ENCODE measurements around the gene HYLS1. TPM values are rescaled to one million over a fixed set of nuclear protein-coding genes. Genes with fewer than 3 reads are reported as not detected.
A peak's percentile ranks its signal among the peaks of the same experiment; 100 is the strongest.

HYLS1 gene
- total RNA-seq, 1 donor from 2014 or later, result 5.1 TPM

DNA sequence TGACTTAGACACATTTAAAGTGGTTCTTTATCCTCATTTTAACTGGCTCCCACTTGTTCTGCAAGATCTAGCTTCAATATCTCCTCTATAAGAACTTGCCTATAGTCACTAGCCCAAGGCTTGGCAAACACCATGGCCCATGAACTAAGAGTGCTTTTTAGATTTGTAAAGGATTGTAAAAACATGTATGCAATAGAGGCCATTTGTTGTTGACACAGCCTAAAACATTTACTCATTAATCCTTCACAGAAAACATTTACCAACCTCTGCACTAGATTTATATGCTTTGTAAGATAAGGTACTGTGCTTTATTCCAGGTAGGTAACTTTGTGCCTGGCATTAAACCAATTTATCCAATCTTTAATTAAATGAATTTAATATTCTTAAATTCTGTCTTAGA, 5.5 kb downstream of the HYLS1 start:
- no peak for DNase-seq (ENCODE audit: extremely low spot score, unreplicated experiment)
- Mint-ChIP-seq H3K36me3 (ENCODE audit: unreplicated experiment) (peaks cover 22% of the 10 kb centered on the region), H3K27ac (ENCODE audit: unreplicated experiment) (no peak overlapping the region), H3K4me3 (ENCODE audit: unreplicated experiment) (no peak overlapping the region), H3K9me3 (ENCODE audit: unreplicated experiment) (no peaks in the 10 kb centered on the region), H3K4me1 (ENCODE audit: unreplicated experiment) (peaks cover 24% of the 10 kb centered on the region), H3K27me3 (ENCODE audit: unreplicated experiment) (no peaks in the 10 kb centered on the region)
- no peak for TF ChIP-seq CTCF (IDR thresholded peaks at IDR 0.05)

DNA sequence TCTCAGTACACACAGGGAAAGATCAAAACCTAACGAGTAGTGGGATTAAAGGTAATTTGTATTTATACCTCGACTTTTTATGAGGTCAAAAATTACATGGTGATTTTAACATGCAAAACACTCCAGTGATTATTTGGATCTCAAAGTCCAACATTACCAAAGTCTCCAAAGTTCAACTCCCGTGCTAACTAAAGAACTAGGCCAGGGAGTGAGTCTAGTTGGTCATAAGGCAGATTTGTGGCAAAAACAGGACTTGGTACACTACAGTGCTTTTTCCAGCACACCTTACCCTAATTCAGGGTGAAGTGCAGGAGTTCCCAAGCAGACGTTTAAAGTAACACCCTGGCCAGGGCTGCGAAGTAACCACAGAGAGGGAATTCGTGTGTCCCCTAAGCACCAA, 14.4 kb downstream of the HYLS1 start:
- no peak for TF ChIP-seq CTCF (IDR thresholded peaks at IDR 0.05)
- no peak for DNase-seq (ENCODE audit: extremely low spot score, unreplicated experiment)
- Mint-ChIP-seq H3K9me3 (ENCODE audit: unreplicated experiment) (no peaks in the 10 kb centered on the region), H3K4me3 (ENCODE audit: unreplicated experiment) (peak overlapping the region; percentile 93), H3K27me3 (ENCODE audit: unreplicated experiment) (peaks cover 26% of the 10 kb centered on the region), H3K36me3 (ENCODE audit: unreplicated experiment) (peaks cover 12% of the 10 kb centered on the region), H3K4me1 (ENCODE audit: unreplicated experiment) (peaks cover 26% of the 10 kb centered on the region), H3K27ac (ENCODE audit: unreplicated experiment) (peak overlapping the region; percentile 47)

DNA sequence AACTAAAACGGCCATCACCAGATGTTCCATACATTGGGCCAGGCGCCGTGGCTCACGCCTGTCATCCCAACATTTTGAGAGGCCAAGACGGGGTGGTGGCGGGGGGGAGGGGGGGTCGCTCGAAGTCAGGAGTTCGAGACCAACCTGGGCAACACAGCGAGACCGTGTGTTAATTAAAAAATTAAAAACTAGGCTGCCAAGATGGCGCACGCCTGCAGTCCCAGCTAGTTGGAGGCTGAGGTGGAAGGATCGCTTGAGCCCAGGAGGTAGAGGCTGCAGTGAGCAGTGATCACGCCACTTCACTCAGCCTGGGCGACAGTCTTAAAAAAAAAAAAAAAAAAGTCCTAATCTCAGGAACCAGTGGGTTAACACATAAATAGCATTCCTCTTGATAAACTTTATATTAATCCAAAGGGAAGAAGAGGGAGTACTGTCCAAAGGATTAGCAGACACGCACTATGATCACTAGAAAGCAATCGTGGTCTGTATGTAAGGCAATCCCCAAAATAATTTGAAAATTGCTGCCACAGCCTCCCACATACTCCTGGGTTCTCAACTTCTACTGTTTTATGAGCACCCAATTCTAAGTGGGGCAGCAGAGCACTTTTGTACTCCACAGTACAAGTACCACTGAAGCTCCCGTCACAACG, 14.9 kb downstream of the HYLS1 start:
- no peak for TF ChIP-seq CTCF (IDR thresholded peaks at IDR 0.05)
- H3K27me3 Mint-ChIP-seq (ENCODE audit: unreplicated experiment), result peaks cover 29% of the 10 kb centered on the region
- H3K4me1 Mint-ChIP-seq (ENCODE audit: unreplicated experiment), result peaks cover 22% of the 10 kb centered on the region
- H3K36me3 Mint-ChIP-seq (ENCODE audit: unreplicated experiment), result peaks cover 10% of the 10 kb centered on the region
- peak overlapping the region; percentile 93 for H3K4me3 Mint-ChIP-seq (ENCODE audit: unreplicated experiment)
- DNase-seq (ENCODE audit: extremely low spot score, unreplicated experiment), result no peak
- H3K9me3 Mint-ChIP-seq (ENCODE audit: unreplicated experiment), result no peaks in the 10 kb centered on the region
- H3K27ac Mint-ChIP-seq (ENCODE audit: unreplicated experiment), result peak overlapping the region; percentile 86

GRCh38 chr11:125902927-125903710, 15.7 kb downstream of the HYLS1 start, which contains the start of gene PUS3:
Gene PUS3, minus strand, starts transcription at chr11:125903206. Its CDS starts 6,922 bp downstream, at chr11:125896284.
- Mint-ChIP-seq H3K9me3 (ENCODE audit: unreplicated experiment) (no peaks in the 10 kb centered on the region), H3K27ac (ENCODE audit: unreplicated experiment) (peak within 1 kb of the TSS; percentile 86), H3K4me3 (ENCODE audit: unreplicated experiment) (peak within 1 kb of the TSS; percentile 93), H3K36me3 (ENCODE audit: unreplicated experiment) (peaks cover 10% of the 10 kb centered on the region), H3K4me1 (ENCODE audit: unreplicated experiment) (peaks cover 19% of the 10 kb centered on the region), H3K27me3 (ENCODE audit: unreplicated experiment) (peaks cover 36% of the 10 kb centered on the region)
- no peak for TF ChIP-seq CTCF (IDR thresholded peaks at IDR 0.05)
- DNase-seq (ENCODE audit: extremely low spot score, unreplicated experiment), result peak; percentile 93
